ACHN (cell line): ENCODE measurements around the gene CTNNBL1.

Experiments
- DNase-seq: peaks from one replicate; pipeline ENCODE4 v3.0.0-alpha.2; 2015
- in situ Hi-C: cut with HindIII; loops from 2 replicates; pipeline ENCODE4 v1.10.0; 2017; ENCODE audit warnings: low sequenced_read_pairs, low pct_ligation_motif_present, low pct_unique_long_range_greater_than_20kb

The CTNNBL1 gene

GRCh38 chr20:37729452-37729851 lies 35.6 kb downstream of the CTNNBL1 start:
- in situ Hi-C loops = no loop called here
- no peak for DNase-seq

DNA sequence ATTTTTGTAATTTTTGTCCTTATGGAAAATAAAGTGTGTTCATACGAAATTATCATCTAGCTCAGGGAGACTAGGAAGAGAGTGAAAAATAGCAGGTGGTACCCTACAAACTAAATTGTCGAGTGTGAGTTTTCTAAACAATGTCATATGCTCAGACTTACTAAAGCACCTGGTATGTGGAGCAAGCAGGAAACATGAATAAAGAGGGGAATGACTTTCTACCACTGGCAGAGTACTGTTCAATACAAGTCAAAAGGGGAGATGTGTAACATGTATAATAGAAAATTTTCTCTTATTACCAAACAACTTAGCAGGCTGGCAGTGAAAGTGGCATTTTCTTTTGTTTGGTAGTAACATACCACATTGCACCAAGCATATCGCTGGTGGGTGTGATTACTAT lies 36.1 kb downstream of the CTNNBL1 start:
- in situ Hi-C loops = no loop called here
- DNase-seq = no peak

GRCh38 chr20:37733416-37733815 lies 39.6 kb downstream of the CTNNBL1 start:
- no peak for DNase-seq
- in situ Hi-C loops = no loop called here

DNA sequence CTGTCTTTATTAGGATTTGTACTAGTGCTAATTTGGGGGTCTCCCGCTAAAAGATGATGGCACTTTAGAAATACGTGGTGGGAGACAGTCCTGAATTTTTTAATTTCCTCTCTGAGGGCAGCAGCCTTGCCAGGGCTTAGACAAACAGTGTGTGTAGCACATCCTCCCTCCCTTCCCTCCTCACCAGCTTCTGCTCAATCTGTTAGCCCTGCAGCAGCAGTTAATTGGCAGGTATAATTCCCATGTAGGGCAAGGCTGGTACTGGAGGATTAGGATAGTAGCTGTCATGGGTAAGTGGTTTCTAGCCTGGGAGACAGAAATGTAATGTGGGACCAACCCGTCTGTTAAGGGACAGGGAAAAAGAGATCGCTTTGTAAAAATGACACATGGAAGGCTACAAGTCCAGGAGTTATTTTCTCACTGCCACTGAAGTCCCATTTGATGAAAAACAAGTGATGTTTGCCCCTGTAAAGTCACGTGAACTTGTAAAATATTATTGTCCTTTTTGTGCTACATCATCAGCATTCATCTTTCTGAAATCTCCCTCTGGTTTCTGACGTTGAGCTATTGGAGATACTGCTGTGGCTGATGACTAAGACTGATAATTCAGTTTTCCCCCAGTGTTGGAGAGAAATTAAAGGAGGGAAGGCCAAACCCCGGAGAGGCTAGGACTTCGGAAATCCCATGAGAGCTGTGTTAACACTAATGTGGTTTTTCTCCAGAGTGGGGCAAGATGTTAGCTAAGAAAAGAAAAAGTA lies 40.6 kb downstream of the CTNNBL1 start:
- in situ Hi-C loops = no loop called here
- DNase-seq = no peak

DNA sequence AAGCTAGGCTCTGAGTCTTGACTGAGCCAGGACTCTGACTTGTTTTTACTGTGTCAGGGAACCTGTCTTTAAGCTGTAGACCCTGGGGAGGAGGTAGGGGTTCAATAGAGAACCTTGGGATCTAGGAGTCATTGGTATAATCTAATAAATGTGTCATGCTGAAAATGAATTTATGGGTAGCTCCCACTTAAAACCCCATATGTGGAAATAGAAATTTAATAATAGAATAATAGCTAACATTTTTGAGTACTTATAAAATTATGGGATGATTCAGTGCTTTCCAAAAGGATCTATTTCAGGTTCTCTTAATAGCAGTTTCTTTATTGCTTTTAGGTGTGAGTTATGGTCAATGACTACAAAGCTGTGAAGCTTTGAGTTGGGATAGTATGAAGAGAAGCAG lies 41.7 kb downstream of the CTNNBL1 start:
- no peak for DNase-seq
- in situ Hi-C loops = no loop called here

DNA sequence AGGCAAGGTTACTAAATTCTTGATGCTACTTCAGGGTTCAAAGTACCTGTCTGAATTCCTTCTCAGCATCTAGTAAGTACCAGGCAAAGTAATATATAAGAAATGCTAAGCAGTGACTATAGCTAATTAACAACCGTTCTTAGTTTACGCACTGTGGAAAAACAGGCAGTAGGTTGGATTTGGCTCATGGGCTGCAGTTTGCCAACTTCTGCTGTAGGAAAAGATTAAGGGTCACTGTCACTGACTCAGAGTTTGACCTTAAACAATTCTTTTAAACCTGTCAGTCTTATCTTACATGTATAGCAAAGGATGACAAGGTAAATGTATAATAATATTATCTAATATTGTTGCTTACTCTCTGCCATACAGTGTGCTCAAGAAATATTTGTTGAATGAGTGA lies 42.3 kb downstream of the CTNNBL1 start:
- DNase-seq = no peak
- in situ Hi-C loops = no loop called here

DNA sequence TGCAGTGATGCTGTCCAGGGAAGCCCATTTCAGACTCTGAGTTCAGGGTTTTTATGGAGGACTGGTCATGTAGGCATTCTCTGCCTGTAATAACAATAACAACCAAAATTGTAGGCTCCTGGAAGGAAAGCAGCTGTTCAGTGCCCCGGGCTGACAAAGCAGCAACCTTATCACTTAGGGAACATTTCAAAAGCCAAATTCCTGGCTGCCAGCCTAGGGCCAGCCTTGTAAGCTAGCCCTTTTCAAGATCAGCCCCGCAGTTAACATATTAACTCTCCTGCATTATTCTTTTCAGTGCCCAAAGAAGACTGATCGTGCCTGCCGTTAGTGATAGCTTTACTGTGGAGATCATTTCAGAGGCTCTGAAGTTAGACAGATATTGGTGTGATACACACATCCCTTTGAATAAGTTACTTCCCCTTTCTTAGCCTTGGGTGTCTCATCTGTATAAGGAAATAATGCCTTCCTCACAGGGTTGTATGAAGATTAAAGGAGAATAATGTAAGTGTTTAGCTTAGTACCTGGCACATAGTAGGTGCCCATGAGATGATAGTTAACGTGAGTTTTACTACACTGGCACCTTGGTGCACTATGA lies 44.1 kb downstream of the CTNNBL1 start:
- in situ Hi-C loops = no loop called here
- DNase-seq = no peak

GRCh38 chr20:37741055-37741454 lies 47.2 kb downstream of the CTNNBL1 start:
- in situ Hi-C loops = no loop called here

GRCh38 chr20:37741570-37741969 lies 47.7 kb downstream of the CTNNBL1 start:
- in situ Hi-C loops = no loop called here
- no peak for DNase-seq

More at GRCh38 chr20:37741055-37741454, 47.2 kb downstream of the CTNNBL1 start:
- DNase-seq = peak; percentile 4

DNA sequence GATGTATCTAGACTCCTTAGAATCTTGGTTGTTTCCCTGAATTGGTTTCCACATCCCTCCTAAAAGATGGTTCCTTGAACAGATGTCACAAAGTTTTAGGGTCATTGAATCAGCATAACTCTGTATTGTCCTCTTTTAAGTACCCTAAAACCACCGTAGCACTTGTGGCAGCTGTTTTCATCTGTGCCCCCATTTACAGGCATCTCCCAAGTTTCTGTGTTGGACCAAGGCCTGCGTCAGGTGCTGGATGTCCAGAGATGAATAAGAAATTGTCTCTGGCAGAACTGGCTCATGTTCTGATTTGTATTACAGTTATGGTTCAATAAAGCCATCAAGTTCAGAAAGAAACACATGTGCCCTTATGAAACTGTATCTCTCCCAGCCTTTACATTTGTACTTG lies 48.3 kb downstream of the CTNNBL1 start:
- in situ Hi-C loops = no loop called here
- DNase-seq = no peak

DNA sequence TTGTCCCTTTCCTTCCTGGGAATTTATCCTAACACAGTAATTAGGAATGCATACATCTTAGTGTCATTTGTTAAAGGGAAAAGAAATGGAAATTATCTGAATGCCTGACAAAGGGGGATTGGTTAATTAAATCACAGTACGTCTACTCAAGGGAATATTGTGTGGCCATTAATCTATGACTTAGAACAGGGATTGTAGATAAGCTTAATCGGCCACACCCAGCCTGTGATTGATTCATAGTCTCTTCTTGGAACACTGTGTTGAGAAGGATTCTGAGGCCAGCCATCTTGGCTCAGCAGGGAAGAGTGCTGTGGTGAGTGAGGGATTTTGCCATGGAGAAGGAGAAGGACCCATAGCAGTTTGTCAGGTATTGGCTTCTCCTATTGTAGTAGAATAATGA lies 50.5 kb downstream of the CTNNBL1 start:
- in situ Hi-C loops = no loop called here

GRCh38 chr20:37745553-37745952 lies 51.7 kb downstream of the CTNNBL1 start:
- in situ Hi-C loops = no loop called here
- no peak for DNase-seq

More for the DNA sequence above, 50.5 kb downstream of the CTNNBL1 start:
- no peak for DNase-seq

- DNase-seq = no peak
- in situ Hi-C loops = no loop called here
Observed at GRCh38 chr20:37748015-37748414, 54.2 kb downstream of the CTNNBL1 start.

GRCh38 chr20:37749218-37749617 lies 55.4 kb downstream of the CTNNBL1 start:
- in situ Hi-C loops = no loop called here
- DNase-seq = no peak

DNA sequence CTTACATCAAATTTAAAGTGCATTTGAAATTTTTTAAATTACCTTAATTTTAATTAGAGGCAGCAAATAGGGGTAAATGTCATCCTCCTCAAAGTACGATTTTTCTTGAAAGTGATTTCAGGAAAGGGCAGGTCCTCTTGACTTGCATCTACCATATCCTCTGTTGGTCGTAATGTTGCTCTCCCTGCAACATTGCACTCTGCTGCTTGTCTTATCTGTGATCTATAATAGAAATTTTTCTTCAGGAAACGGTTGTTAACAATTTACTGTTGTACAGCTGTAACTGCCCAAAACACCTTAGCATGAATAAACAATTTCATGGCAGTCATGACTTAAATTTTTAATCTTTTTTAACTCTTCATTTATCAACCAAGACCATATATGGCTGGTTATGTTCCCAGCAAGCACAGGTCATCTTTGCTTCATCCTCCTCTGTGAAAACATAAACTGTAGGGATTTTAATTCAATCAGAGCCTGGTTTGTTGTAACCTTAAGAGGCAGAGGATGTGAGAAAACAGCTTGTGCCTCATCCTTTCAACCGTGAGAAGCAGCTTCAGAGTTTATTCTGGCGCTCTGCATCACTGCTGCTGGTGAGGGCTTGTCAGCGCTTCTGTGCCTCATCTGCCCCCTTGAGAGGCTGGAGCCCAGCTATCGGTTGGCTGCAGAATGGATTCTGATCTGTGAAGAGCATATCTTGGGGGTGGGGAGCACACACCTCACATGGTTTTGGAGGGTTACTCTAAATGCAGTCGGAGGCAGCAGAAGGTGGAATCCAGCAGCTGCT lies 56.0 kb downstream of the CTNNBL1 start:
- DNase-seq = no peak
- in situ Hi-C loops = no loop called here

- in situ Hi-C loops = no loop called here
- no peak for DNase-seq
Observed at GRCh38 chr20:37755665-37756064, 61.8 kb downstream of the CTNNBL1 start.

- in situ Hi-C loops = no loop called here
- no peak for DNase-seq
Observed at GRCh38 chr20:37756234-37756633, 62.4 kb downstream of the CTNNBL1 start.

GRCh38 chr20:37757550-37757949 lies 63.7 kb downstream of the CTNNBL1 start:
- in situ Hi-C loops = no loop called here
- DNase-seq = no peak

DNA sequence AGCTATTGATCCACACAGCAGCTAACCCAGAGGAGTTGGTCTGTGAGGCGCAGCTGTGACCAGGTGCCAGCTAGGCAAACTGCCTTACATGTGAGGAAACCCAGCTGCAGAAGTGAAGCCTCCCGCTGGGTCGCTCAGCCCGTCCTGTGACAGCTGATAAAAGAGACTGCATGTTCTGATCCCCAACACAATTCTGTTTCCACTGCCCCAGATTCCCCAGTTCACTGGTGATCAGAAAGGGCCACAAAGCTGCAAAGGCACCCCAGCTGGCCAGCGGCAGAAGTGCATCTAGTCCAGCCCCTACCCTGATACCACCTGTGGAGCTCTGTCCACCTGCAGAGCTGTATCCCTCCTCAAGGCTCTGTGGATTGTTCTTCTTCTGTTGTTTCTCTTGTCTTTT lies 64.5 kb downstream of the CTNNBL1 start:
- DNase-seq = peak; percentile 4
- in situ Hi-C loops = no loop called here
